Measurements from ENCODE around the gene IL7R. TPM values are rescaled to one million over a fixed set of nuclear protein-coding genes. Genes with fewer than 3 reads are reported as not detected.
"Not testable (repeated sequence)": the region's sequence is repeated elsewhere in the genome, so short reads cannot be mapped to it uniquely, and the experiment has no call there.

The IL7R gene
- total and polyA plus RNA-seq, 2 donors from 2014 or later, result 0.34 to 53.7 TPM

GRCh38 chr5:35842856-35843255, 13.8 kb upstream of the IL7R start:
- Histone ChIP-seq H3K9me3 (ENCODE audit: control insufficient read depth in 2 of 3, insufficient read depth in 1 of 3, low read length in 3 of 3) (peaks cover 0 to 3% (median 0%) of the 10 kb centered on the region in 3 donors), H3K9ac (ENCODE audit: low read length in 3 of 3) (no peak overlapping the region), H3K4me1 (ENCODE audit: control insufficient read depth in 2 of 3, insufficient read depth in 2 of 3, low read depth in 1 of 3, low read length in 3 of 3) (no peaks in the 10 kb centered on the region), H3K36me3 (ENCODE audit: control insufficient read depth in 2 of 3, insufficient read depth in 3 of 3, low read length in 3 of 3) (no peaks in the 10 kb centered on the region), H3K27me3 (ENCODE audit: control insufficient read depth, insufficient read depth, low read length) (no peaks in the 10 kb centered on the region), H3K4me3 (ENCODE audit: low read length in 3 of 3) (no peak overlapping the region), H3K27ac (ENCODE audit: low read depth in 2 of 2, low read length in 2 of 2) (no peak overlapping the region)
- intact Hi-C loops (cut with DNase I), result no loop called here
- DNase-seq, result no peak
- TF ChIP-seq, protein P1, sequence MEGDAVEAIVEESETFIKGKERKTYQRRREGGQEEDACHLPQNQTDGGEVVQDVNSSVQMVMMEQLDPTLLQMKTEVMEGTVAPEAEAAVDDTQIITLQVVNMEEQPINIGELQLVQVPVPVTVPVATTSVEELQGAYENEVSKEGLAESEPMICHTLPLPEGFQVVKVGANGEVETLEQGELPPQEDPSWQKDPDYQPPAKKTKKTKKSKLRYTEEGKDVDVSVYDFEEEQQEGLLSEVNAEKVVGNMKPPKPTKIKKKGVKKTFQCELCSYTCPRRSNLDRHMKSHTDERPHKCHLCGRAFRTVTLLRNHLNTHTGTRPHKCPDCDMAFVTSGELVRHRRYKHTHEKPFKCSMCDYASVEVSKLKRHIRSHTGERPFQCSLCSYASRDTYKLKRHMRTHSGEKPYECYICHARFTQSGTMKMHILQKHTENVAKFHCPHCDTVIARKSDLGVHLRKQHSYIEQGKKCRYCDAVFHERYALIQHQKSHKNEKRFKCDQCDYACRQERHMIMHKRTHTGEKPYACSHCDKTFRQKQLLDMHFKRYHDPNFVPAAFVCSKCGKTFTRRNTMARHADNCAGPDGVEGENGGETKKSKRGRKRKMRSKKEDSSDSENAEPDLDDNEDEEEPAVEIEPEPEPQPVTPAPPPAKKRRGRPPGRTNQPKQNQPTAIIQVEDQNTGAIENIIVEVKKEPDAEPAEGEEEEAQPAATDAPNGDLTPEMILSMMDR (IDR thresholded peaks at IDR 0.05; ENCODE audit: borderline replicate concordance, extremely low read depth, insufficient read depth), result no peak
- peak; percentile 64 for FAIRE-seq

DNA sequence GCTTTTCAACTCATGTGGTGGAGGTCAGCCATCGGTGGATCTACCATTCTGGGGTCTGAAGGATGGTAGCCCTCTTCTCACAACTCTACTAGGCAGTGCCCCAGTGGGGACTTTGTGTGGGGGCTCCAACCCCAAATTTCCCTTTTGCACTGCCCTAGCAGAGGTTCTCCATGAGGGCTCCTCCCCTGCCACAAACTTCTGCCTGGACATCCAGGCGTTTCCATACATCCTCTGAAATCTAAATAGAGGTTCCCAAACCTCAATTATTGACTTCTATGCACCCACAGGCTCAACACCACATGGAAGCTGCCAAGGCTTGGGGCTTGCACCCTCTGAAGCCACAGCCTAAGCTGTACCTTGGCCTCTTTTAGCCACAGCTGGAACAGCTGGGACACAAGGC, 11.2 kb upstream of the IL7R start:
- H3K27me3 ChIP-seq (ENCODE audit: control insufficient read depth, insufficient read depth, low read length); H3K27ac ChIP-seq (ENCODE audit: low read depth in 2 of 2, low read length in 2 of 2); DNase-seq; H3K4me3 ChIP-seq (ENCODE audit: low read length in 3 of 3); H3K9me3 ChIP-seq (ENCODE audit: control insufficient read depth in 2 of 3, insufficient read depth in 1 of 3, low read length in 3 of 3); H3K36me3 ChIP-seq (ENCODE audit: control insufficient read depth in 2 of 3, insufficient read depth in 3 of 3, low read length in 3 of 3); H3K4me1 ChIP-seq (ENCODE audit: control insufficient read depth in 2 of 3, insufficient read depth in 2 of 3, low read depth in 1 of 3, low read length in 3 of 3); H3K9ac ChIP-seq (ENCODE audit: low read length in 3 of 3); FAIRE-seq; intact Hi-C loops (cut with DNase I): not testable (repeated sequence)

DNA sequence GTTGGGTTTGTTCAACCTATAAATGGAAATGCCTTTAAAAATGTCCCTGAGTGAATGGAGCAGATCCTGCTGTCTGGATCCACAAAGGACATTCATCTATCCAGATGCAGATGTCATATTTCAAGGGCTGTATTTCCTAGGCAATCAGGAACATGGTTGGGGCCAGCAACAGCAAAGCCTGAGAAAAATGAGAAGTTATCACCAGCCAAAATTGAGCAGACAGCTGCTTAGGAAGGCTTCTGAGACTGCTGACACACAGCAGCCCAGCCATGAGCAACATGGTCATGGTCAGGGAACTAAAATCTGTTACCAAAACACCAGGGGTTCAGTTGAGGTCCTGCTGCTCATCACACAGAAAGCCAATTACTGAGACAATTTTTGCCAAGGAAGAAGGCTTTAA, 9.2 kb upstream of the IL7R start:
- H3K27ac ChIP-seq (ENCODE audit: low read depth in 2 of 2, low read length in 2 of 2), result no peak overlapping the region
- DNase-seq (no peak), FAIRE-seq (no peak)
- H3K4me1 ChIP-seq (ENCODE audit: control insufficient read depth in 2 of 3, insufficient read depth in 2 of 3, low read depth in 1 of 3, low read length in 3 of 3), result no peaks in the 10 kb centered on the region
- TF ChIP-seq, protein P1 (IDR thresholded peaks at IDR 0.05; ENCODE audit: borderline replicate concordance, extremely low read depth, insufficient read depth), result no peak
- H3K9ac ChIP-seq (ENCODE audit: low read length in 3 of 3), result no peak overlapping the region
- peaks cover 0 to 3% (median 0%) of the 10 kb centered on the region in 3 donors for H3K9me3 ChIP-seq (ENCODE audit: control insufficient read depth in 2 of 3, insufficient read depth in 1 of 3, low read length in 3 of 3)
- no peaks in the 10 kb centered on the region for H3K36me3 ChIP-seq (ENCODE audit: control insufficient read depth in 2 of 3, insufficient read depth in 3 of 3, low read length in 3 of 3)
- no peaks in the 10 kb centered on the region for H3K27me3 ChIP-seq (ENCODE audit: control insufficient read depth, insufficient read depth, low read length)
- intact Hi-C loops (cut with DNase I), result no loop called here
- H3K4me3 ChIP-seq (ENCODE audit: low read length in 3 of 3), result no peak overlapping the region

- Histone ChIP-seq H3K9ac (ENCODE audit: low read length in 3 of 3) (no peak overlapping the region), H3K4me3 (ENCODE audit: low read length in 3 of 3) (no peak overlapping the region), H3K27ac (ENCODE audit: low read depth in 2 of 2, low read length in 2 of 2) (no peak overlapping the region), H3K36me3 (ENCODE audit: control insufficient read depth in 2 of 3, insufficient read depth in 3 of 3, low read length in 3 of 3) (no peaks in the 10 kb centered on the region), H3K9me3 (ENCODE audit: control insufficient read depth in 2 of 3, insufficient read depth in 1 of 3, low read length in 3 of 3) (peaks cover 0 to 3% (median 0%) of the 10 kb centered on the region in 3 donors), H3K27me3 (ENCODE audit: control insufficient read depth, insufficient read depth, low read length) (no peaks in the 10 kb centered on the region), H3K4me1 (ENCODE audit: control insufficient read depth in 2 of 3, insufficient read depth in 2 of 3, low read depth in 1 of 3, low read length in 3 of 3) (no peaks in the 10 kb centered on the region)
- FAIRE-seq (no peak), DNase-seq (no peak)
- intact Hi-C loops (cut with DNase I), result no loop called here
- TF ChIP-seq, protein P1 (IDR thresholded peaks at IDR 0.05; ENCODE audit: borderline replicate concordance, extremely low read depth, insufficient read depth), result no peak
Measured at GRCh38 chr5:35847961-35848360, 8.7 kb upstream of the IL7R start.

Measured in kidney (tissue), 14 donors.